ENCODE data around the gene CXXC5.
"Not testable (repeated sequence)": the region's sequence is repeated elsewhere in the genome, so short reads cannot be mapped to it uniquely, and the experiment has no call there.

The CXXC5 gene

GRCh38 chr5:139708877-139709581 lies 60.9 kb downstream of the CXXC5 start:
- TF ChIP-seq, protein P1, sequence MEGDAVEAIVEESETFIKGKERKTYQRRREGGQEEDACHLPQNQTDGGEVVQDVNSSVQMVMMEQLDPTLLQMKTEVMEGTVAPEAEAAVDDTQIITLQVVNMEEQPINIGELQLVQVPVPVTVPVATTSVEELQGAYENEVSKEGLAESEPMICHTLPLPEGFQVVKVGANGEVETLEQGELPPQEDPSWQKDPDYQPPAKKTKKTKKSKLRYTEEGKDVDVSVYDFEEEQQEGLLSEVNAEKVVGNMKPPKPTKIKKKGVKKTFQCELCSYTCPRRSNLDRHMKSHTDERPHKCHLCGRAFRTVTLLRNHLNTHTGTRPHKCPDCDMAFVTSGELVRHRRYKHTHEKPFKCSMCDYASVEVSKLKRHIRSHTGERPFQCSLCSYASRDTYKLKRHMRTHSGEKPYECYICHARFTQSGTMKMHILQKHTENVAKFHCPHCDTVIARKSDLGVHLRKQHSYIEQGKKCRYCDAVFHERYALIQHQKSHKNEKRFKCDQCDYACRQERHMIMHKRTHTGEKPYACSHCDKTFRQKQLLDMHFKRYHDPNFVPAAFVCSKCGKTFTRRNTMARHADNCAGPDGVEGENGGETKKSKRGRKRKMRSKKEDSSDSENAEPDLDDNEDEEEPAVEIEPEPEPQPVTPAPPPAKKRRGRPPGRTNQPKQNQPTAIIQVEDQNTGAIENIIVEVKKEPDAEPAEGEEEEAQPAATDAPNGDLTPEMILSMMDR (IDR thresholded peaks at IDR 0.05; ENCODE audit: low read length, missing control alignments): no peak
- no peak overlapping the region for H3K4me3 ChIP-seq (replicated peaks; ENCODE audit: low read depth, low read length)
- DNase-seq (ENCODE audit: low read depth): no peak

- TF ChIP-seq, protein P1 (IDR thresholded peaks at IDR 0.05; ENCODE audit: low read length, missing control alignments): no peak
- no peak for DNase-seq (ENCODE audit: low read depth)
- no peak overlapping the region for H3K4me3 ChIP-seq (replicated peaks; ENCODE audit: low read depth, low read length)
Measured at GRCh38 chr5:139709582-139710318, 61.6 kb downstream of the CXXC5 start.

DNA sequence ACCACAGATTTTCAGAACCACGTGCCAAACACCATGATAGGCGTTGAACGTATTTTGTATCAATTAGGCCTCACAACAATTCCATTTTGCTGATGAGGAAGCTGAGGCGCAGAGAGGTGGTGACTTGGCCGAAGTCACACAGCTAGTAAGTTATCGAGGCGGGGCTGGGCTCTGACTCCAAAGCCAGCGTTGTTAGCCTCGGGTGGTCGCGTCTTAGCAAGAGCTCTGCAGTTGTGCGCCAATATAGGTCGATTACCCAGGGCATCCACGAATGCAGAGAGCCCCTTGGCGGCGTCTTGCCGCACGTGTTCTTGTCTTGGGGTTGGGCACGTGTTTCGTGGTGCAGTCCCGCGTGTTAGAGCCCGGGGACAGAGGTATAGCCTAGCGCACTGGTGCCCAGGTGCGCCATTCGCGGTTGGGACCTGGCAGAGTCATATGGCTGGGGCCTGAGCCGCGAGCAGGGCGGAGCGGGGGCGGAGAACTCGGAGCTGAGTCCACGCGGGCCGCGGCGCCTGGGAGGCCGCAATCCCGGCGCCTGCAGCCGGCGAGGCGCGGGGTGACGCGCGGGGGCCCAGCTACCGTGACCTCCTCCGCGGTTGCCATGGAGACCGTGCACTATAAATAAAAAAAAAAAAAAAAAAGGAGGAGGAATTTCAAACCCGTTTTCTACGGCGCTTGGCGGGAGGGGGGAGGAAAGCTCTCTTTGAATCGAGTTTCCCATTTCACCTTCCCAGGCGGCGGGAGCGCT lies 62.3 kb downstream of the CXXC5 start:
- peak overlapping the region; percentile 46 for H3K4me3 ChIP-seq (replicated peaks; ENCODE audit: low read depth, low read length)
- peak; percentile 63 for DNase-seq (ENCODE audit: low read depth)
- TF ChIP-seq, protein P1 (IDR thresholded peaks at IDR 0.05; ENCODE audit: low read length, missing control alignments): no peak

- TF ChIP-seq, protein P1 (IDR thresholded peaks at IDR 0.05; ENCODE audit: low read length, missing control alignments): peak; percentile 19
- H3K4me3 ChIP-seq (replicated peaks; ENCODE audit: low read depth, low read length): peak overlapping the region; percentile 46
- DNase-seq (ENCODE audit: low read depth): no peak
Measured at GRCh38 chr5:139711067-139711905, 63.1 kb downstream of the CXXC5 start.

GRCh38 chr5:139711906-139712224 lies 63.7 kb downstream of the CXXC5 start:
- TF ChIP-seq, protein P1 (IDR thresholded peaks at IDR 0.05; ENCODE audit: low read length, missing control alignments): no peak
- DNase-seq (ENCODE audit: low read depth): no peak
- H3K4me3 ChIP-seq (replicated peaks; ENCODE audit: low read depth, low read length): no peak overlapping the region

GRCh38 chr5:139712412-139712811 lies 64.3 kb downstream of the CXXC5 start:
- TF ChIP-seq, protein P1 (IDR thresholded peaks at IDR 0.05; ENCODE audit: low read length, missing control alignments): no peak
- DNase-seq (ENCODE audit: low read depth): no peak
- no peak overlapping the region for H3K4me3 ChIP-seq (replicated peaks; ENCODE audit: low read depth, low read length)

- not testable (repeated sequence) for H3K4me3 ChIP-seq (replicated peaks; ENCODE audit: low read depth, low read length); DNase-seq (ENCODE audit: low read depth)
Measured at GRCh38 chr5:139713898-139714297, 65.7 kb downstream of the CXXC5 start.

Measured in fibroblast of pulmonary artery (primary cell).